Body of pancreas (tissue), 4 donors: Measurements from ENCODE around the gene MSN. TPM values are rescaled to one million over a fixed set of nuclear protein-coding genes. Genes with fewer than 3 reads are reported as not detected.
A peak's percentile ranks its signal among the peaks of the same experiment; 100 is the strongest.

Source experiments
- ATAC-seq: fragments of 150-250 bp; one replicate; pipeline ENCODE4 v1.9.1; 2016
- DNase-seq, 4 donors: peaks; one replicate each; pipeline ENCODE4 v3.0.0-alpha.2; 2019
- H3K27ac ChIP-seq, 4 donors: fragments of 200-600 bp; sonication (generic); 1 replicate in 3 of 4; 2 replicates in 1 of 4; pipeline versions ENCODE4 v1.5.1 to v1.6.1; 2016 to 2019; ENCODE audit warnings: mild to moderate bottlenecking in 1 of 4, mixed read lengths in 1 of 4, moderate library complexity in 1 of 4
- H3K27me3 ChIP-seq, 2 donors: fragments of 200-600 bp; sonication (generic); one replicate each; pipeline ENCODE4 v1.6.0; 2016; ENCODE audit warnings: mild to moderate bottlenecking in 1 of 2
- H3K36me3 ChIP-seq, 2 donors: fragments of 200-600 bp; sonication (generic); replicated peaks in 1 of 2; 2 replicates each; pipeline ENCODE4 v1.5.1; 2016; ENCODE audit warnings: low read depth in 2 of 2; ENCODE audit not compliant: insufficient read depth in 1 of 2
- H3K4me1 ChIP-seq: fragments of 200-600 bp; sonication (generic); one replicate; pipeline ENCODE4 v1.6.0; 2016
- H3K4me3 ChIP-seq, 2 donors: fragments of 200-600 bp; sonication (generic); 1 replicate in 1 of 2; 2 replicates in 1 of 2; pipeline ENCODE4 v1.5.1; 2016 to 2019
- H3K9me3 ChIP-seq, 3 donors: fragments of 200-600 bp; sonication (generic); 1 replicate in 2 of 3; 2 replicates in 1 of 3; pipeline ENCODE4 v1.5.1; 2016
- CTCF ChIP-seq, 7 experiments: fragments of 450-650 bp in 4 of 7; fragments of 200-600 bp in 3 of 7; sonication (generic) in 3 of 7; IDR thresholded peaks; one replicate each; pipeline ENCODE4 v1.5.1; 2016 to 2019; ENCODE audit warnings: antibody characterized with exemption in 7 of 7
- POLR2A ChIP-seq, 3 donors: fragments of 450-650 bp; IDR thresholded peaks; one replicate each; pipeline ENCODE4 v1.6.1; 2016; ENCODE audit warnings: antibody characterized with exemption in 3 of 3, mild to moderate bottlenecking in 2 of 3
- WGBS, 2 donors: methylation state at CpG; one replicate each; pipeline ENCODE4 v1.1.5; 2017; 5-methylcytosine and 5-hydroxymethylcytosine counted together
- intact Hi-C: fragments of 100-400 bp; cut with DNase I; formaldehyde crosslinking; loops from one replicate; pipeline ENCODE4 v1.15.1; 2023
- total RNA-seq, 2 donors: library from RNA; depleted of rRNA; stranded (reverse); fragments of >200 nt; gene quantifications; one replicate each; pipeline ENCODE4 v1.1.0, GENCODE V29; 2016

The MSN gene
- total RNA-seq, 2 donors from 2014 or later: 49.1 to 50.8 TPM

DNA sequence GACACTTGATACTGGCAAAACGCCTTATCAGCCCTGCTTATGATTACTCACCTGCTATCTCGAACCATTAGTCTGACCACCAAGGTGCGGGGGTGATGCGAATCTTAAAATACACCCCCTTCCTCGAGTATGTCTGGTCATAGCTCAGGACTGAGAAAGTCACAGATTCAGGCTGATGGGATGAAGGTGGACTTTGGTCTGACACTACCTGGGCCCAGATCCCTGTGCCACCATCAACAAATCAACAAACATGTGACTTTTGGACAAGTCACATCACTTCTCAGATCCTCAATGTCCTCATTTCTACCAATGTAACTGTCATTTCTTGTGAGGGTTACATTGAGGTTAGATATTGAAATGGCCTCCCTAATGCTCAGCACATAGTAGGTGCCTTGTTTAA lies 9.8 kb upstream of the MSN start:
- DNase-seq (no peak), ATAC-seq (no peak)
- intact Hi-C loops: no loop called here
- Histone ChIP-seq H3K9me3 (no peaks in the 10 kb centered on the region), H3K27me3 (no peaks in the 10 kb centered on the region), H3K4me1 (no peaks in the 10 kb centered on the region), H3K36me3 (no peaks in the 10 kb centered on the region), H3K4me3 (no peak overlapping the region), H3K27ac (no peak overlapping the region)
- TF ChIP-seq POLR2A (IDR thresholded peaks at IDR 0.05): no peak
- no peak for TF ChIP-seq CTCF (IDR thresholded peaks at IDR 0.05)
- WGBS, 2 donors: 43 to 70% methylated on average over 2 to 5 of the region's 5 CpGs

GRCh38 chrX:65658229-65658628 lies 9.2 kb upstream of the MSN start:
- Histone ChIP-seq H3K9me3 (no peaks in the 10 kb centered on the region), H3K27ac (no peak overlapping the region), H3K27me3 (no peaks in the 10 kb centered on the region), H3K4me1 (no peaks in the 10 kb centered on the region), H3K4me3 (no peak overlapping the region), H3K36me3 (no peaks in the 10 kb centered on the region)
- ATAC-seq: no peak
- DNase-seq: no peak
- intact Hi-C loops: no loop called here
- TF ChIP-seq POLR2A (IDR thresholded peaks at IDR 0.05) (no peak), CTCF (IDR thresholded peaks at IDR 0.05) (no peak)

DNA sequence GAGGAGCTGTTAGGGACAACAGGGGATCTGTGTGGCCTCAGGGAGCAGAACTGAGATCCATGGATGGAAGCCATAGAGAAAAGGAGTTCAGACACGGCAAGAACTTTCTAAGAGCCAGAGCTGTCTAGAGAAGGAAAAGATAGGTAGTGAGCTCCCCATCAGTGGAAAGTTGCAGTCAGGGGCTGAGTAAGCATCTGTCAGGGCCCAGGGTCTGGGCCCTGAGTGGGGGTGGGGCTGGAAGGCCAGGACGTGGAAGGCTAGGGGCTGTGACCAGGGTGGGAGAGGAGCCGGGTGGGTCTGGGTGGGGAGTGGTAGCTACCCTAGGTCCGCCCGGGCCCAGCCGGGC lies 324 bp upstream of the MSN start:
- intact Hi-C loops: no loop called here
- 0% methylated on average over 2 of the region's 6 CpGs; no CpG with 5 or more reads in 1 of the 2 donors for WGBS, 2 donors
- DNase-seq: no peak
- ATAC-seq: no peak
- no peaks in the 10 kb centered on the region for H3K36me3 ChIP-seq
- H3K27ac ChIP-seq: peak overlapping the region in 1 of 4 donors; percentile 34
- no peak overlapping the region for H3K4me3 ChIP-seq
- TF ChIP-seq CTCF (IDR thresholded peaks at IDR 0.05): no peak
- no peaks in the 10 kb centered on the region for H3K27me3 ChIP-seq
- H3K4me1 ChIP-seq: peaks cover 8% of the 10 kb centered on the region
- no peaks in the 10 kb centered on the region for H3K9me3 ChIP-seq

GRCh38 chrX:65668377-65669310 lies 1.2 kb downstream of the MSN start:
- TF ChIP-seq POLR2A (IDR thresholded peaks at IDR 0.05) (no peak), CTCF (IDR thresholded peaks at IDR 0.05) (no peak)
- Histone ChIP-seq H3K27ac (peak overlapping the region in 3 of 4 donors; percentile 65 to 77 (median 69)), H3K4me3 (peak overlapping the region in 1 of 2 donors; percentile 52), H3K27me3 (no peaks in the 10 kb centered on the region), H3K4me1 (peaks cover 8% of the 10 kb centered on the region), H3K9me3 (no peaks in the 10 kb centered on the region), H3K36me3 (no peaks in the 10 kb centered on the region)
- DNase-seq (peak in 3 of 4 donors; percentile 37 to 55 (median 43)), ATAC-seq (peak; percentile 30)
- intact Hi-C loops: no loop called here
- 20 to 29% methylated on average over 1 to 10 of the region's 13 CpGs for WGBS, 2 donors

- H3K27me3 ChIP-seq: no peaks in the 10 kb centered on the region
- no peaks in the 10 kb centered on the region for H3K9me3 ChIP-seq
- H3K27ac ChIP-seq: no peak overlapping the region
- intact Hi-C loops: no loop called here
- DNase-seq (no peak), ATAC-seq (no peak)
- 34 to 57% methylated on average over 2 to 3 of the region's 3 CpGs for WGBS, 2 donors
- TF ChIP-seq POLR2A (IDR thresholded peaks at IDR 0.05) (no peak), CTCF (IDR thresholded peaks at IDR 0.05) (no peak)
- H3K4me3 ChIP-seq: no peak overlapping the region
- peaks cover 8% of the 10 kb centered on the region for H3K4me1 ChIP-seq
- no peaks in the 10 kb centered on the region for H3K36me3 ChIP-seq
These were observed 3.8 kb downstream of the MSN start for GRCh38 chrX:65671286-65671685.
